Loucy (cell line): ENCODE results near the gene ARHGAP26.

Source experiments
- H2AFZ ChIP-seq: fragments of 200-600 bp; sonication (generic); 2 replicates; pipeline ENCODE4 v1.6.0; 2016; ENCODE audit warnings: antibody characterized with exemption, mild to moderate bottlenecking, low read length, moderate library complexity
- H3F3A ChIP-seq: fragments of 200-600 bp; 2 replicates; pipeline ENCODE4 v1.6.0; 2016; ENCODE audit warnings: antibody characterized with exemption, low read depth, mild to moderate bottlenecking
- H3K27me3 ChIP-seq: fragments of 200-600 bp; sonication (generic); 2 replicates; pipeline ENCODE4 v1.6.1; 2014; ENCODE audit warnings: low read length, mild to moderate bottlenecking; ENCODE audit not compliant: insufficient read depth, poor library complexity, severe bottlenecking
- H3K36me3 ChIP-seq: fragments of 200-600 bp; sonication (generic); 2 replicates; pipeline ENCODE4 v1.6.1; 2016; ENCODE audit warnings: low read length; ENCODE audit not compliant: insufficient read depth
- H3K4me1 ChIP-seq: fragments of 200-600 bp; sonication (generic); 2 replicates; pipeline ENCODE4 v1.5.1; 2014; ENCODE audit warnings: low read length, mild to moderate bottlenecking; ENCODE audit not compliant: insufficient read depth, poor library complexity, severe bottlenecking
- H3K4me2 ChIP-seq: fragments of 200-600 bp; sonication (generic); 2 replicates; pipeline ENCODE4 v1.6.0; 2014; ENCODE audit warnings: antibody characterized with exemption, low read length, low read depth, mild to moderate bottlenecking; ENCODE audit not compliant: poor library complexity, severe bottlenecking
- H3K4me3 ChIP-seq: fragments of 200-600 bp; sonication (generic); 2 replicates; pipeline ENCODE4 v1.5.1; 2014; ENCODE audit warnings: low read length, mild to moderate bottlenecking, mixed read lengths; ENCODE audit not compliant: poor library complexity, severe bottlenecking
- H3K79me2 ChIP-seq: fragments of 200-600 bp; sonication (generic); 2 replicates; pipeline ENCODE4 v1.6.1; 2014; ENCODE audit warnings: low read length; ENCODE audit not compliant: insufficient read depth
- H3K9ac ChIP-seq: fragments of 200-600 bp; sonication (generic); 2 replicates; pipeline ENCODE4 v1.6.0; 2014; ENCODE audit warnings: mild to moderate bottlenecking, low read depth, low read length, moderate library complexity; ENCODE audit not compliant: poor library complexity, severe bottlenecking
- H3K9me2 ChIP-seq: fragments of 200-600 bp; sonication (generic); replicated peaks from 2 replicates; pipeline ENCODE4 v1.6.1; 2016; ENCODE audit warnings: low read depth, low read length, mixed read lengths
- H3K9me3 ChIP-seq: fragments of 200-600 bp; sonication (generic); 2 replicates; pipeline ENCODE4 v1.6.1; 2014; ENCODE audit warnings: mild to moderate bottlenecking, antibody characterized with exemption, low read length, low read depth; ENCODE audit not compliant: insufficient read depth
- H4K20me1 ChIP-seq: fragments of 200-600 bp; sonication (generic); 2 replicates; pipeline ENCODE4 v1.6.0; 2014; ENCODE audit warnings: antibody characterized with exemption, low read length, mild to moderate bottlenecking; ENCODE audit not compliant: insufficient read depth, poor library complexity, severe bottlenecking
- EZH2phosphoT487 ChIP-seq: fragments of 200-600 bp; IDR thresholded peaks from 2 replicates; pipeline ENCODE4 v1.6.1; 2018; ENCODE audit warnings: antibody characterized with exemption, mild to moderate bottlenecking, moderate library complexity, borderline replicate concordance
- TF ChIP-seq, protein P1 (sequence below): fragments of 200-600 bp; sonication (generic); conservative IDR thresholded peaks from 2 replicates; pipeline ENCODE4 v1.5.1; 2014; ENCODE audit warnings: mild to moderate bottlenecking, antibody characterized with exemption, low read length

ARHGAP26 gene

DNA sequence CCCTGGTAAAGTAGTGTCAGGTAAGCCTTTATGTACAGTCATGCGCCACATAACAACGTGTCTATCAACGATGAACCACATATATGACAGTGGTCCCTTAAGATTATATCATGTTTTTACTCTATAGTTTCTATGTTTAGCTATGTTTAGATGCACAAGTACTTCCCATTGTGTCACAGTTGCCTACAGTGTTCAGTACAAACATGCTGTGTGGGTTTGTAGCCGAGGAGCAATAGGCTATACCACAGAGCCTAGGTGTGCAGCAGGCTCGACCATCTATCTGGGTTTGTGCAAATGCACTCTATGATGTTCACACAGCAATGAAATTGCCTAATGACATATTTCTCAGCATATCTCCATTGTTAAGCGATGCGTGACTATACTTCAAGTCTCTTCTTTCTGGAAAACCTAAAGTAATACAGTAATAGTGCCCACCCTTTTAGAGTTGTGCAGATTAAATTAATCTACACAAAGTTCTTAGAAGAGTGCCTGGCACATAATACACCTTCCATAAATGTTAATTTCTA, 295.9 kb downstream of the ARHGAP26 start:
- no peak overlapping the region for H3K4me2 ChIP-seq
- no peaks in the 10 kb centered on the region for H4K20me1 ChIP-seq
- no peaks in the 10 kb centered on the region for H3K4me1 ChIP-seq
- H3K36me3 ChIP-seq: peaks cover 11% of the 10 kb centered on the region; the same call in 1 of the 2 replicates
- H3K9me3 ChIP-seq: no peaks in the 10 kb centered on the region
- H2AFZ ChIP-seq: no peak overlapping the region
- TF ChIP-seq, protein P1, sequence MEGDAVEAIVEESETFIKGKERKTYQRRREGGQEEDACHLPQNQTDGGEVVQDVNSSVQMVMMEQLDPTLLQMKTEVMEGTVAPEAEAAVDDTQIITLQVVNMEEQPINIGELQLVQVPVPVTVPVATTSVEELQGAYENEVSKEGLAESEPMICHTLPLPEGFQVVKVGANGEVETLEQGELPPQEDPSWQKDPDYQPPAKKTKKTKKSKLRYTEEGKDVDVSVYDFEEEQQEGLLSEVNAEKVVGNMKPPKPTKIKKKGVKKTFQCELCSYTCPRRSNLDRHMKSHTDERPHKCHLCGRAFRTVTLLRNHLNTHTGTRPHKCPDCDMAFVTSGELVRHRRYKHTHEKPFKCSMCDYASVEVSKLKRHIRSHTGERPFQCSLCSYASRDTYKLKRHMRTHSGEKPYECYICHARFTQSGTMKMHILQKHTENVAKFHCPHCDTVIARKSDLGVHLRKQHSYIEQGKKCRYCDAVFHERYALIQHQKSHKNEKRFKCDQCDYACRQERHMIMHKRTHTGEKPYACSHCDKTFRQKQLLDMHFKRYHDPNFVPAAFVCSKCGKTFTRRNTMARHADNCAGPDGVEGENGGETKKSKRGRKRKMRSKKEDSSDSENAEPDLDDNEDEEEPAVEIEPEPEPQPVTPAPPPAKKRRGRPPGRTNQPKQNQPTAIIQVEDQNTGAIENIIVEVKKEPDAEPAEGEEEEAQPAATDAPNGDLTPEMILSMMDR: no peak
- no peak for TF ChIP-seq EZH2phosphoT487
- no peaks in the 10 kb centered on the region for H3K79me2 ChIP-seq
- H3K9me2 ChIP-seq: no peaks in the 10 kb centered on the region
- H3K9ac ChIP-seq: no peak overlapping the region
- H3K27me3 ChIP-seq: no peaks in the 10 kb centered on the region
- no peaks in the 10 kb centered on the region for H3F3A ChIP-seq
- no peak overlapping the region for H3K4me3 ChIP-seq

DNA sequence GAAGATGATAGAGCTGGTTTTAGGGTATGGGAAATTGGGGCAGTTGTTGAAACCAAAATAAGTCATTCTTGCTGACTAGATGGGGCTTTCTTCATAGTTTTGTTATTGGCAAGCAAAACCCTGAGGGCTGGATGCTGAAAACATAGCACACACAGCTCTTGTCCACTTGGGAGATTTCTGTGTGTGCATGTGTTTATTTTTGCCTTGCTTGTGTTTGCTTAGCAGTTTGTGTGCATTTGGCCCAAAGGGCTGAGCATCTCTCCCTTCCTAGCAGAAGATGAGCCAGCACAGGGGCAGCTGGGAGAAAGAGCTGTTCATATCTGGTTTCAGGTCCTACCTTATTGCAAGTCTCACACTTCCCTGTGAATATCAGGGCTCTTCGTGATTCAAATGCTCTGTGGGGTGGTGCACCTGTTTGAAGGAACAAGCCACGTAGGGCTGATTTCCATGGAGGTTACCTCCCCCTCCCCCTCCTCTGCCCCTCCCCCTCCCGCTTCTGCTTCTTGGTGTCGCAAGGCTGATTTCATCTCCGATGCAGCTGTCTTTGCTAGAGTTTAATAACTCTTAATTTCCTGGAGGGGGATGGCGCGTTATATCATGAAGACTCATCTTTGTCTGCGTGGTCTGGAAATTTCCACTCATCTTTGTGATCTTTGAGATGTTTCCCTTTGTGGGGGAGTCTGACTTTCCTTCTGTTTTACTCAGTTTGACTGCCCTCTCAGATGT, 296.5 kb downstream of the ARHGAP26 start:
- Histone ChIP-seq H3K36me3 (peaks cover 11% of the 10 kb centered on the region; the same call in 1 of the 2 replicates), H3K4me1 (no peaks in the 10 kb centered on the region), H3F3A (no peaks in the 10 kb centered on the region), H3K79me2 (no peaks in the 10 kb centered on the region), H3K9me3 (no peaks in the 10 kb centered on the region), H4K20me1 (no peaks in the 10 kb centered on the region), H3K9me2 (no peaks in the 10 kb centered on the region), H3K4me3 (no peak overlapping the region), H3K9ac (no peak overlapping the region), H3K4me2 (no peak overlapping the region), H2AFZ (no peak overlapping the region), H3K27me3 (no peaks in the 10 kb centered on the region)
- no peak for TF ChIP-seq EZH2phosphoT487
- TF ChIP-seq, protein P1: no peak

DNA sequence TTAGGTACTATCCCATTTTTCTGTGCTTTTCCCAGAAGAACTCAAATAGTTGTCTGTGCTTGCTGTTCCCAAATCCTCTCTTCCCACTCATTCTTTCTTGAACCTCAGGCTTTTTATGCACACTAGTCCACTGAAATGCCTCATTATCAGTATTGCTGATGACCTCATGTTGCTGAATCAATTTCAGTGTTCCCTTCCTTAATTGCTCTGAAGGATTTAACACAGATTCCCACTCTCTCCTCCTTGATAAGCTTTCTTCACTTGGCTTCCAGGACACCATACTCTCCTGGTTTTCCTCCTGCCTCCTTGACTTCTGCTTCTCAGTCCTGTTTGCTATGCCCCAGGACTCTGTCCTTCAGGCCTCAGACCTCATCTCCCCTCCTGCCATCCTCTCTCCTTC, 298.5 kb downstream of the ARHGAP26 start:
- H3F3A ChIP-seq: no peaks in the 10 kb centered on the region
- no peaks in the 10 kb centered on the region for H3K4me1 ChIP-seq
- peaks cover 11% of the 10 kb centered on the region; the same call in 1 of the 2 replicates for H3K36me3 ChIP-seq
- H3K9me3 ChIP-seq: no peaks in the 10 kb centered on the region
- H3K79me2 ChIP-seq: no peaks in the 10 kb centered on the region
- H2AFZ ChIP-seq: no peak overlapping the region
- no peak overlapping the region for H3K4me2 ChIP-seq
- no peaks in the 10 kb centered on the region for H3K9me2 ChIP-seq
- TF ChIP-seq, protein P1: no peak
- TF ChIP-seq EZH2phosphoT487: no peak
- no peak overlapping the region for H3K9ac ChIP-seq
- H3K27me3 ChIP-seq: no peaks in the 10 kb centered on the region
- no peak overlapping the region for H3K4me3 ChIP-seq
- no peaks in the 10 kb centered on the region for H4K20me1 ChIP-seq
